Measurements from ENCODE around the gene CDC42EP4.

Gene CDC42EP4

DNA sequence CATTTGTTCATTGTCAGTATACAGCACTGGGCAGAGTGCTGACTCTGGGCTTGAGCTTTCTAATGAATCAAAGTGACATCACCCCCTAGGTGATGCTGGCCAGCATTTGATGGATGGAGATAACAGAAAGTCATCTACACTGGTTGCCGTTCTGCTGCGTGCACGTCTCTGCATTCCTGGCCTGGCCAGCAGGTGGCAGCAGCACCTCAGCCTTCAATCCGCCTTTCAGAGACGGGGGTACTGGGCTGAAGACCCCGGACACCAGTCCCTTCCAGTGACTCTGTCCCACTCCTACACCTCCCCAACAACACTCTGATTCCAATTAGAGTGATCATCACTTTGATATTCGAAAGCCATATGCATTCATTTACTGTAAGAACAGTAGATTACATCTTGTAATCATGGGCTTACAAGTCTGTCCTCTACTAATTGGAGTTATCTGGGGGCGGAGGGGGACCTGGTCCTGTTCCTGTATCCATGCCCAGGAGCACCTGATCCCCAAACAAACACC is 56.1 kb downstream of the CDC42EP4 start:
- DNase-seq (ENCODE audit: low read depth in 2 of 2) = no peak

DNA sequence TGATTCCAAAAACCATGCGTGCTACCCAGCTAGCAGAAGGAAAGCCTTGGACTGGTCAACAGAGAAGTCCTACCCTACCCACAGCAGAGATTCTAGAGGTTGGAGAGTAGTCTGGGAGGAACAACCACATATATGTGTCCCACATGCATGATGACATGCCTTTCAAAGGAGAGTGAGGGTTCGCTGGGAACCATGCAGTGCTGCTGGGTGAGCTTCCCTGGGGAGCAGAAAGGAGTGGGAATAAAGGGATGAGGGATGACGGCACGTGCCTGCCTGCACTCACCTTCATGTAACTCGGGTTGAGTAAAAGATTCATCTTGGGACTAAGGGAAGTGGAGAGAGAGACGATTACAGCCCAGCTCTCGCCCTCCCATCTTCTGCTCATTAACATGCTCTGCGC is 59.9 kb downstream of the CDC42EP4 start:
- no peak for DNase-seq (ENCODE audit: low read depth in 2 of 2)

- DNase-seq (ENCODE audit: low read depth in 2 of 2) = no peak
Observed at GRCh38 chr17:73250851-73251640, 60.8 kb downstream of the CDC42EP4 start.

- no peak for DNase-seq (ENCODE audit: low read depth in 2 of 2)
Observed at GRCh38 chr17:73249700-73250099, 62.1 kb downstream of the CDC42EP4 start.

- DNase-seq (ENCODE audit: low read depth in 2 of 2) = no peak
Observed at GRCh38 chr17:73248532-73248931, 63.3 kb downstream of the CDC42EP4 start.

DNA sequence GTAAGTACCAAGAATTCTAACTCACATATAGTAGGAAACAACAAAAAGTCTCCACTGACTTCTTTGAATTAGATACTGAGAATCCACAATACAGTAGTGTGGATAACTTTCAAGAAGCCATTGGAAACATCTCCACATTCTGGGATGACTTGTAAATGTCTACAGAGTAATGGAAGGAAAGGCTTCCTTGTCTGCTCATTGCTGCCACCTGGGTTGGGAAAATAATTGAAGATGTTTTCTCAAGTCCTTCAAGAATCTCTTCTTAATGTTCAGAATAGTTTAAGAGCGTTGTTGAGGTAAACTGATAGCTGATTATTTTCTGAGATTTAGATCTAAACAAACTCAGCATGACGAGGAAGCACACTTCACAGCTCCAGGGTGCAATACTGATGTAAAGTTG is 64.1 kb downstream of the CDC42EP4 start:
- DNase-seq (ENCODE audit: low read depth in 2 of 2) = no peak

DNA sequence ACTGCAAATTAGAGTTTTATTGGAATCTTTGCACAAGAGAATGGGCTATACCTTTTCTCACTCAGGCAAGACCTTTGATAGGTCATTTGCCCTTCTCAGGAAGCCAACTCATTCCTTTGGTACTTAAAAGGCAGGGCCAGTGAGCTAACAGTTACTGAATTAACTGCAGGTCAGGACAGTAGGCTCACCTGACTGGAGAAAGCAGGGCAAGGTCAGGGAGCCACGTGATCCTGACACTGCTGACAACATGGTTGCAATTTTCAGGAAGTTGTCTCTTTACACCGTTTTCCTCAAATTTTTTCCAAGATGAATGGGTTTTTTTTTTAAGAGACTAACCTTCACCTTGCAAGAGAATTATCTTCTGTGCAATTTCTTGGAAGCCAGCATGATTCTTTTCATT is 71.2 kb downstream of the CDC42EP4 start:
- no peak for DNase-seq (ENCODE audit: low read depth in 2 of 2)

DNA sequence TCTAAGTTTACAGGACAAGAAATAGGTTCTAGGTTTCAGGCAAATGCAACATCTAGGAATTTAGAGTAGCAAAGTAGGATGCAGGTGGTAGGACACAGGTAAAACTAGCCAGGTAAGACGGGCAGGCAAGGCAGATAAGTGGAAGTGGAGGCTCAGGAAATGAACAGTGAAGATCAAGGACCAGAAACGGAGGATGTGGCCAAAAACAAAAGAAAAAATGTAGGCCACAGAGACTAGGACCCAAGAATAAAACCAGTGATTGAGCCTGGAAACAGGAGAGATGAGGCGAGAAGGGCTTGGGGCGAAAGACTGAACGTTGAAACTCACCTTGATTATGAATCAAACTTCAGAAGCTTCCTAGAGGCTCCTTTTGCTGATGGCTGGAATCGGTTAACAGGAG is 74.1 kb downstream of the CDC42EP4 start:
- DNase-seq (ENCODE audit: low read depth in 2 of 2) = no peak

DNA sequence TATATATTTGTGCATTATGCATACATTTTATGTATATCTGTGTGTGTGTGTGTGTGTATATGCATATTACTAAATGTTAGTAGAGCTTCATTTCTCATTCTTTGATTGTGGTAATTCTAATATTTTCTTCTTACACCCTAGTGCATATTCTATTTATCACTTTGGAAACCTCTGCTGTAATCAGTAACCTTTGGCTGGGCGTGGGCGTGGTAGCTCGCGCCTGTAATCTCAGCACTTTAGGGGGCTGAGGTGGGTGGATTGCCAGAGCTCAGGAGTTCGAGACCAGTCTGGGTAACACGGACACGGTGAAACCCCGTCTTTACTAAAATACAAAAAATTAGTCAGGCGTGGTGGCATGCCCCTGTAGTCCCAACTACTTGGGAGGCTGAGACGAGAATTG is 77.1 kb downstream of the CDC42EP4 start:
- no peak for DNase-seq (ENCODE audit: low read depth in 2 of 2)
